Measurements from ENCODE around the gene SPNS1. TPM values are rescaled to one million over a fixed set of nuclear protein-coding genes. Genes with fewer than 3 reads are reported as not detected.

SPNS1 gene
- total RNA-seq, 1 experiment from 2014 or later: 79.1 TPM

DNA sequence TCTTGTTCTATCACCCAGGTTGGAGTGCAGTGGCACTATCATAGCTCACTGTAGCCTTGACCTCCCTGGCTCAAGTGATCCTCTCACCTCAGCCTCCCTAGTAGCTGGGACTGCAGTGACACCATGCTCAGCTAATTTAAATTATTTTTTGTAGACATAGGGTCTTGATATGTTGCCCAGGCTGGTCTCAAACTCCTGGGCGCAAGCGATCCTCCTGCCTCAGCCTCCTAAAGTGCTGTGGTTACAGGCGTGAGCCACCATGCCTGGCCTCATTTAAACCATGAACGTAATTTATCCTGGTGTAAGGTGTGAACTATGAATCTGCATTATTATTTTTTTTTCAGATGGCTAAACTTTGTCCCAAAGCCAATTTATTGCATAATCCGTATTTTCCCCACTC lies 47.6 kb downstream of the SPNS1 start:
- no peaks in the 10 kb centered on the region for H3K36me3 ChIP-seq (ENCODE audit: control insufficient read depth, insufficient read depth, low read length)
- BruUV-seq (replicated peaks): no TSS peak
- no peak overlapping the region for H3K27ac ChIP-seq (ENCODE audit: low read length)
- ChIA-PET CTCF (no interaction called here), POLR2A (interaction anchor here (0.6 kb wide), 1 partner anchor 20 kb away, joined by 7 read pairs; no protein-coding TSS in a partner anchor)
- ATAC-seq: no peak
- H3K4me1 ChIP-seq (ENCODE audit: control insufficient read depth, insufficient read depth, low read length): no peaks in the 10 kb centered on the region
- in situ Hi-C loops (cut with HindIII; ENCODE audit: low pct_unique_long_range_greater_than_20kb, low sequenced_read_pairs): no loop called here
- TF ChIP-seq TCF7L2 (IDR thresholded peaks at IDR 0.05; ENCODE audit: low read depth, low read length) (no peak), POLR2AphosphoS5 (IDR thresholded peaks at IDR 0.05; ENCODE audit: low read depth, low read length) (no peak)
- no peak overlapping the region for H3K4me3 ChIP-seq (ENCODE audit: low read depth in 2 of 2, low read length in 2 of 2)
- H3K9me3 ChIP-seq (ENCODE audit: control insufficient read depth, insufficient read depth, low read depth, low read length): no peaks in the 10 kb centered on the region
- no peaks in the 10 kb centered on the region for H3K27me3 ChIP-seq (ENCODE audit: control insufficient read depth, insufficient read depth, low read length)
- intact Hi-C loops (cut with micrococcal nuclease; ENCODE audit: unreplicated experiment): no loop called here
- DNase-seq (ENCODE audit: low read depth, low spot score): no peak

DNA sequence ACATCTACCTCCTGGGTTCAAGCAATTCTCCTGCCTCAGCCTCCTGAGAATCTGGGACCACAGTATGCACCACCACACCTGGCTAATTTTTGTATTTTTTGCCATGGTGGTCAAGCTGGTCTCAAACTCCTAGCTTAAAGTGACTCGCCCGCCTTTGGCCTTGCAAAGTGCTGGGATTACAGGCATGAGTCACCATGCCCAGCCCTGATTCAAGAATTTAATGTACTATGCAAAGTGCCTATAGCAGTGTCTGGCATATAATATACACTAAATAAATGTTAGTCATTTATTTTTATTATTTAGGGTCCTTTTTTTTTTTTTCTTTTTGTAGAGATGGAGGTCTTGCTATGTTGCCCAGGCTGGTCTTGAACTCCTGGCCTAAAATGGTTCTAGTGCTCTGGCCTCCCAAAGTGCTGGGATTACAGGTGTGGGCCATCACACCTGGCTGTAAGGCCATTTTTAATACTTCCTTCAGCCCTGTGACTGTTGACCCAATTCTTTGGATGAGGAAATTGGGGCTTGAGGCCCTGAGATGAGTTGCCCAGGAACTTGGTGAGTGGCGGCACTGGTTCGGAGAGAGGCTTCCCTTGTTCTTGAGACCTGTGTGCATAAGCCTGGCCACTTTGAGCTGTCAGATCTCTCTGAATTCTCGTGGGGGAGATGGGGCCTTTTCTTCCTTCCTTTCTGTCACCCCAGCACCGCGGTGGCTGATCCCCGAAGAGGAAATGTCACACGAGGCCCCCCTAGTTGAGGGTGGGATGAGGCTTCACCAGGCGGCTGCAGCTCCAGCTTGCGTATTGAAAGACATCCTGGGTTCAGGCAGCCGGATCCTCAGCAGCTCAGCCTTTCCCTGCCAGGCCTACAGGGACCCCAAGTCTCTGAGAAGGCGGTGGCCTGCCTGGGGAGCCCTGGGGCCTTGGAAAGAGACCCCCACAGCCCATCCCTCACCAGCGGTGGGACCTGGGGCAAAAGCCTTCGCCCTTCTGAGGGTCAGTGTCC lies 49.0 kb downstream of the SPNS1 start:
- ChIA-PET POLR2A (no interaction called here), CTCF (no interaction called here)
- no peak overlapping the region for H3K4me3 ChIP-seq (ENCODE audit: low read depth in 2 of 2, low read length in 2 of 2)
- H3K36me3 ChIP-seq (ENCODE audit: control insufficient read depth, insufficient read depth, low read length): no peaks in the 10 kb centered on the region
- in situ Hi-C loops (cut with HindIII; ENCODE audit: low pct_unique_long_range_greater_than_20kb, low sequenced_read_pairs): no loop called here
- DNase-seq (ENCODE audit: low read depth, low spot score) (no peak), ATAC-seq (no peak)
- no peaks in the 10 kb centered on the region for H3K4me1 ChIP-seq (ENCODE audit: control insufficient read depth, insufficient read depth, low read length)
- BruUV-seq (replicated peaks): no TSS peak
- no peak overlapping the region for H3K27ac ChIP-seq (ENCODE audit: low read length)
- TF ChIP-seq REST (IDR thresholded peaks at IDR 0.05; ENCODE audit: insufficient read depth in 1 of 2, low read depth in 2 of 2, low read length in 1 of 2) (no peak), SIN3A (IDR thresholded peaks at IDR 0.05; ENCODE audit: borderline replicate concordance, insufficient read depth, low read depth, low read length) (no peak), TCF7L2 (IDR thresholded peaks at IDR 0.05; ENCODE audit: low read depth, low read length) (no peak), CTCF (IDR thresholded peaks at IDR 0.05) (no peak), POLR2AphosphoS5 (IDR thresholded peaks at IDR 0.05; ENCODE audit: low read depth, low read length) (no peak)
- no peaks in the 10 kb centered on the region for H3K9me3 ChIP-seq (ENCODE audit: control insufficient read depth, insufficient read depth, low read depth, low read length)
- intact Hi-C loops (cut with micrococcal nuclease; ENCODE audit: unreplicated experiment): no loop called here
- no peaks in the 10 kb centered on the region for H3K27me3 ChIP-seq (ENCODE audit: control insufficient read depth, insufficient read depth, low read length)

- Histone ChIP-seq H3K36me3 (ENCODE audit: control insufficient read depth, insufficient read depth, low read length) (no peaks in the 10 kb centered on the region), H3K9me3 (ENCODE audit: control insufficient read depth, insufficient read depth, low read depth, low read length) (no peaks in the 10 kb centered on the region), H3K4me1 (ENCODE audit: control insufficient read depth, insufficient read depth, low read length) (no peaks in the 10 kb centered on the region), H3K4me3 (ENCODE audit: low read depth in 2 of 2, low read length in 2 of 2) (no peak overlapping the region), H3K27me3 (ENCODE audit: control insufficient read depth, insufficient read depth, low read length) (no peaks in the 10 kb centered on the region), H3K27ac (ENCODE audit: low read length) (no peak overlapping the region)
- in situ Hi-C loops (cut with HindIII; ENCODE audit: low pct_unique_long_range_greater_than_20kb, low sequenced_read_pairs) (no loop called here), intact Hi-C loops (cut with micrococcal nuclease; ENCODE audit: unreplicated experiment) (no loop called here)
- ATAC-seq (no peak), DNase-seq (ENCODE audit: low read depth, low spot score) (no peak)
- no TSS peak for BruUV-seq (replicated peaks)
- CTCF ChIA-PET: no interaction called here
- TF ChIP-seq SIN3A (IDR thresholded peaks at IDR 0.05; ENCODE audit: borderline replicate concordance, insufficient read depth, low read depth, low read length) (no peak), POLR2AphosphoS5 (IDR thresholded peaks at IDR 0.05; ENCODE audit: low read depth, low read length) (no peak), CTCF (IDR thresholded peaks at IDR 0.05) (no peak), TCF7L2 (IDR thresholded peaks at IDR 0.05; ENCODE audit: low read depth, low read length) (no peak), REST (IDR thresholded peaks at IDR 0.05; ENCODE audit: insufficient read depth in 1 of 2, low read depth in 2 of 2, low read length in 1 of 2) (no peak)
- POLR2A ChIA-PET: no interaction called here
Observed at GRCh38 chr16:29024278-29024677, 49.7 kb downstream of the SPNS1 start.
